ENCODE measurements around the gene SFXN5.

DNA sequence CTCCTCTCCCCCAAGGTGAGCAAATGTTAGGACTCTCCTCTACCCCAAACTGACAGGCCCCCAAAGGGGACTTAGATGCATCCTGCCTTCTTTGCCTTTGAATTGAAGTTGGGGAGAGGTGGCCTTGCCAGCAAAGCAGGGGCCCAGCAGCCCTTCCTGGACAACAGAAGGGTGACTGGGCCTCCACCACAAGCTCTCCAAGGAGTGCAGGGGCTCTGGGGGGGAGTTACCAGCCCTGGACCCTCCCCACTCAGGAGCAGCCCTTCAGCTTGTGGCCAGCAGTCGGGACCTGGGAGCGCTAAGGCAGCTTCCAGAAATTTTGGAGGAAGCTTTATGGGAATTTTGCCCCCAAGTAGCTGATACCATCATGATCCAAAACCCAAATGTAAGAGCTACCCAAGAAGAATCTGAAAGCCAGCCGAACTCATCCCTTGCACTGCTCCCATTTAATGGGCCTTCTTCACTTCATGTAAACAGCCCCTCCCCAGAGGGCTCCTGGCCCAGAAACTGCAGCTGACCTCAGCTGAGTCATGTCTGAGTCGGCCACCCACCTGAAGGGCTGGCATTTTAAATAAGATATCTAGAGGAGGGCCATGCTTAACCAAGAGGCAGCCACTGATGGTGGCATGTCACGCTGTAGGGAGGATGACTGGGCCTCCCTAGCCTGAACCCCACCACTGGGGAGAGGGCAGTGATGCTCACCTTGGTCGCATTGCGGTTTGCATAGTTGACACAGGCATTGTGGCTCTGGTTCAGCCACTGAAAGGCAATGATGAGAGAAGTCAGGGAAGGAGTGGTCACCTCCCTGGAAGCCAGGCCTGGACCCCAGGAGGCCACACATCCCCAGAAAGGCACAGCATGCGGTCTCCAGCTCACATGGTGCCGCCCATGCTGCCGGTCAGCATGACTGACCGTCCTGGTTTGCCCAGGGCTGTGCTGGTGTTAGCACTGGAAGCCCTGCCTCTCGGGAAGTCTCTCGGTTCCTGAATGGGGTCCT lies 71.5 kb downstream of the SFXN5 start:
- TF ChIP-seq, protein P1, sequence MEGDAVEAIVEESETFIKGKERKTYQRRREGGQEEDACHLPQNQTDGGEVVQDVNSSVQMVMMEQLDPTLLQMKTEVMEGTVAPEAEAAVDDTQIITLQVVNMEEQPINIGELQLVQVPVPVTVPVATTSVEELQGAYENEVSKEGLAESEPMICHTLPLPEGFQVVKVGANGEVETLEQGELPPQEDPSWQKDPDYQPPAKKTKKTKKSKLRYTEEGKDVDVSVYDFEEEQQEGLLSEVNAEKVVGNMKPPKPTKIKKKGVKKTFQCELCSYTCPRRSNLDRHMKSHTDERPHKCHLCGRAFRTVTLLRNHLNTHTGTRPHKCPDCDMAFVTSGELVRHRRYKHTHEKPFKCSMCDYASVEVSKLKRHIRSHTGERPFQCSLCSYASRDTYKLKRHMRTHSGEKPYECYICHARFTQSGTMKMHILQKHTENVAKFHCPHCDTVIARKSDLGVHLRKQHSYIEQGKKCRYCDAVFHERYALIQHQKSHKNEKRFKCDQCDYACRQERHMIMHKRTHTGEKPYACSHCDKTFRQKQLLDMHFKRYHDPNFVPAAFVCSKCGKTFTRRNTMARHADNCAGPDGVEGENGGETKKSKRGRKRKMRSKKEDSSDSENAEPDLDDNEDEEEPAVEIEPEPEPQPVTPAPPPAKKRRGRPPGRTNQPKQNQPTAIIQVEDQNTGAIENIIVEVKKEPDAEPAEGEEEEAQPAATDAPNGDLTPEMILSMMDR (IDR thresholded peaks at IDR 0.05): no peak
- TF ChIP-seq POLR2A (IDR thresholded peaks at IDR 0.05): no peak

All from testis (tissue), 2 donors.